GM18517 (cell line): ENCODE results near the gene KRT85.
"Not testable (repeated sequence)": the region's sequence is repeated elsewhere in the genome, so short reads cannot be mapped to it uniquely, and the experiment has no call there.

Experiments
- ATAC-seq: cut with Tn5 transposase; IDR thresholded peaks from one replicate; pipeline ENCODE4 v1.9.1; 2021; ENCODE audit warnings: mild to moderate bottlenecking, moderate library complexity; ENCODE audit not compliant: unreplicated experiment

Gene KRT85

GRCh38 chr12:52350786-52351185 is 16.5 kb downstream of the KRT85 start:
- no peak for ATAC-seq

DNA sequence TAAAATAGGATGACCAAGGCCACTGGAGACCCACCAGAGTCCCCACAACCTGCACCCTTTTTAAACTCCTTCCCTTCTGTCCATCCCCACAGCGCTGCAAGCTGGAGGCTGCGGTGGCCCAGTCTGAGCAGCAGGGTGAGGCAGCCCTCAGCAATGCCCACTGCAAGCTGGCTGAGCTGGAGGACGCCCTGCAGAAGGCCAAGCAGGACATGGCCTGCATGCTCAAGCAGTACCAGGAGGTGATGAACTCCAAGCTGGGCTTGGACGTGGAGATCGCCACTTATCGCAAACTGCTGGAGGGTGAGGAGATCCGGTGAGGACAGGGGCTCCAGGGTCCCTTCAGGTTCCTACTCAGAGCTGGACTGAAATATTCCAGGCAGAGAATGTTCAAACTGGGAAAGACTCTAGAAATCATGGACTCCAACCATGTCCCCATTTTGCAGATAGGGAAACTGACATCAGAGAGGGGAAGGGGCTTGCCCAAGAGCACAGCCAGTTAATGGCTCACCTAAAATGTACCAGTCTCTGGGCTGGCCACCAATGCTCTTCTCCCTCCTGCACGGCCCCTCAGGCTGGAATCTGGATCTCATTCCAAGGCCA is 17.2 kb downstream of the KRT85 start:
- ATAC-seq, result no peak

DNA sequence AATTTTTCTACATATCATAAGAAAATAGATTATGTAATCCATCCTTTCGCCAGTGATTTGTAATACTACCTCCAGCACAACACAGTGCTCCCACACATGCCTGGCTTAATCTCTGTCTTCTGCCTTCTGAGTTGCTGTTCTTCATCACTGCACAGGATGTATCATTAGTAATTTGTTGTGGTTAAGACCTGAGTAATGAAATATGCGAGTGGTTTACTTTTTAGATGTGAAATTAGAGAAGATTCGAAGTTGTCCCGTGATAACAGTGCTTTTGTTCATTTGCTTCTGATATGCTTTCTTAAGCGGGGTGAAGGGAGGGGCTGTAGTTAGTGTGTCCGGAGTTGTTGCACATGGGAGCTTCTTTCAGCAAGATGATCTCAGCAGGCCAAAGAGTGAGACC is 18.1 kb downstream of the KRT85 start:
- ATAC-seq, result no peak

DNA sequence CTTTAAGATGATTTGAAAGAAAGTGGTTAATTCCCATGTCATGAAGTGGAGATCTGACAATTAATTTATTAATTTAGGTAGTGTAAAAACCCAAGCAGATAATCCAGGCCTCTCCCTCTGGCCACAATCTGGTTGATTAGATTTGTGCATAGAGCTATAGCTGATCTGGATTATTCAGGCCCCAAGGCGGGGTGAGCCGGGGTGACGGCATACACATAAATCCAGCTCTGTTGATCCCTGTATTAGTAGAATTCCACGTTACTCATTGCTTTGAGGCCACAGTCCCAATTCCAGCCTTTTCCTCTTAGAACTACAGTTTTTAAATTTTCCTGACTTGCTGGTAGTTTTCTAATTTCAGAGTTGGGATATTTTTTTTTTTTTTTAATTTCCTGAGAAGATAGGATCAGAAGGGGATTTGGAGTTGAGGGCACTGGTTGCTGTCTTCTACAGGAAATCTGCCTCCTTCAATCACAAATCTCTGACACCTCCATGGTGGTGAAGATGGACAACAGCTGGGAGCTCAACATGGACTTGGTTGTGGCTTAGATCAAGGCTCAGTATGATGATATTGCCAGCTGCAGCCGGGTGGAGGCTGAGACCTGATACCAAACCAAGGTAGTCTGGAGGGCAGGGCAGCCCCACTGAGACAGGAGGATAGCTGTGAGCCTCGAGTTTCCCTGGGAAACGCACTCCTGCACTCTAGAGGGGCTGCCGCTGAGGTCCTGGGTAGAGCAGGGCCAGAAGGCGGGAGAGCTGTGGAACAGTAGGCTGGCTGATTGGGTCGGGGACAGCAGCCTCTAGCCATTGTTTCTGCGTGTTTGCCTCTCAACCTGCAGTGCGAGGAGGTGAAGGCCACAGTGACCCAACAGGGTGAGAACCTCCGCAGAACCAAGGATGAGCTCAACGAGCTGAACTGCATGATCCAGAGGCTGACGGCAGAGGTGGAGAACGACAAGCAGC is 19.4 kb downstream of the KRT85 start:
- no peak for ATAC-seq

DNA sequence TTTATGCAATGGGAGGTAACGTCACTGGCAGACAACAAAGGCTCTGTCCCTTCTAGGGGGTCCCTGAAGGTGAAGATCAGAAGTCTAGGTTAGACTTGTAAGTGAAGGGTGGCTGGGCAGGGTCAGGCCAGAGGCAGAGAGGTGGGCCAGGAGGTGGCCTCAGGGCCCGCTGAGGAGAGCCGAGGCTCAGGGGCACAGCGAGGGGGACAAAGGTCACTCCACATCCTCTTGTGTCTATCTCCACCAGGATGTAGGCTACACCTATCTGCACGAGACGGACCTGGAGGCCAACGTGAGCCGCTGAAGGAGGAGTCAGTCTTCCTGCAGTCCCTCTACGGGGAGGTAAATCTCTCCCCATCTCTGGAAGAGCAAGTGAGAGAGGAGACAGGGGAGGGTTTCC is 20.3 kb downstream of the KRT85 start:
- no peak for ATAC-seq

DNA sequence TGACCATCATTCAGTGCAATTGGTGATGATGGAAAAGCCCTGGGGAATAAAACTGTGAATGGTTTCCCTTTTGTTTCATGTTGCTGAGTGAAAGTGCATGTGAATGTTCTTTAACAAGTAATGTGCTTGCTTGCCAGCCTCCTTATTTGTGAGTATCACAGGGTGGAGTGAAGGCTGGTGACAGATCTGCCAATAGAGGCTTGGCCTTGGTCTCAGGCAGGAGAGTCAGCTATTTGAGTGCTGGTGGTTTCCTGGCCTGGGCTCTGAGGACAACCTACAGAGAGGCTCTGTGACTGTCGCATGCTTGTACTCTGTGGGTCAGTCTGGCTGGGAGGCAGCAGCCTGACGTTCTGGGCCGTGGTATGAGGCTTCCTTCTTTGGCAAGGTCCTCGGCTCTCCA is 20.7 kb downstream of the KRT85 start:
- no peak for ATAC-seq

DNA sequence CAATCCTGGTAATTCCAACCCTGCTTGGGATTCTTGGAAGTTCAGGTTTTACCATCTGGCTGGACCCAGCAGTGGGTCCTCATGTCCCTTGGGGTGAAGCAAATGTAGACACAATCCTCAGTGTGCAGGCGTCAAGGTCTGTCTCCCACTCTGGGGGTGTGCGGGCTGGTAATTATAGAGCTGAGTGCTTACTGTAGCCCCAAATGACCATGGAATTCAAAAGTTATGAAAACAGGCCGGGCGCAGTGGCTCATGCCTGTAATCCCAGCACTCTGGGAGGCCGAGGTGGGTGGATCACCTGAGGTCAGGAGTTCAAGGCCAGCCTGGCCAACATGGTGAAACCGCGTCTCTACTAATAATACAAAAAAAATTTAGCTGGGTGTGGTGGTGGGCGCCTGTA is 22.2 kb downstream of the KRT85 start:
- ATAC-seq, result not testable (repeated sequence)

DNA sequence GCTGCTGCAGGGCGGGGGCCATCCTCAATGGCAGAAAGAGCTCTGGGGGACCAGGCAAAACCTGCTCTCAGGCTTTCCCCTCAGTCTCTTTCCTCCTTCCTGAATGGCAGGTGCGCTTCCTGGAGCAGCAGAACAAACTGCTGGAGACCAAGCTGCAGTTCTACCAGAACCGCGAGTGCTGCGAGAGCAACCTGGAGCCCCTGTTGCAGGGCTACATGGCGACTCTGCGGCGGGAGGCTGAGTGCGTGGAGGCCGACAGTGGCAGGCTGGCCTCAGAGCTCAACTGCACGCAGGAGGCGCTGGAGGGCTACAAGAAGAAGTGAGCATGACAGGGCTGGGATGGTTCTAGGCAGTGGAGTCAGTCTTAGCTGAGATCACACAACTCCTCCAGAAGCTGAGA is 23.2 kb downstream of the KRT85 start:
- ATAC-seq, result no peak

- no peak for ATAC-seq
Measured at GRCh38 chr12:52343550-52343949, 23.7 kb downstream of the KRT85 start.

GRCh38 chr12:52342781-52343490 is 24.3 kb downstream of the KRT85 start:
- no peak for ATAC-seq

DNA sequence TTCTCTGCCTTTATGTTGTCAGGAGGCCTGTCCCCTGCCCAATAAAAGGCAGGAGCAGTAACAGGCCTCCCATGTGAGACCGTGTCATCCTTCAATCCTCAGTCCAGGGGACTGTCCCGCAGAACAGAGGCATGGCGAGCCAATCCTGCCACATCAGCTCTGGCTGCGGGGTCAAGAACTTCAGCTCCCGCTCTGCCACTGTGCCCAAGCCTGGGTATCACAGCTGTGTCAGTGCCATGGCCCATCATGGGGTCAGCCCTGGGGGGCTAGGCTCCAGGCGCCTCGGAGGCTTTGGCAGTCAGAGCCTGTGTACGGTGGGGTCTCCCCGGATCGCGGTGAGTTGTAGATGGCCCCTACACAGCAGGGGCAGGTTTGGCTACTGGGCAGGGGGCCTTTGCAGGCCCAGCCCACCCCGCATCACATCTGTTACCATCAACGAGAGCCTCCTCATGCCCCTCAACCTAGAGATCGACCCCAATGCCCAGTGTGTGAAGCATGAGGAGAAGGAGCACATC is 26.2 kb downstream of the KRT85 start:
- ATAC-seq, result no peak

DNA sequence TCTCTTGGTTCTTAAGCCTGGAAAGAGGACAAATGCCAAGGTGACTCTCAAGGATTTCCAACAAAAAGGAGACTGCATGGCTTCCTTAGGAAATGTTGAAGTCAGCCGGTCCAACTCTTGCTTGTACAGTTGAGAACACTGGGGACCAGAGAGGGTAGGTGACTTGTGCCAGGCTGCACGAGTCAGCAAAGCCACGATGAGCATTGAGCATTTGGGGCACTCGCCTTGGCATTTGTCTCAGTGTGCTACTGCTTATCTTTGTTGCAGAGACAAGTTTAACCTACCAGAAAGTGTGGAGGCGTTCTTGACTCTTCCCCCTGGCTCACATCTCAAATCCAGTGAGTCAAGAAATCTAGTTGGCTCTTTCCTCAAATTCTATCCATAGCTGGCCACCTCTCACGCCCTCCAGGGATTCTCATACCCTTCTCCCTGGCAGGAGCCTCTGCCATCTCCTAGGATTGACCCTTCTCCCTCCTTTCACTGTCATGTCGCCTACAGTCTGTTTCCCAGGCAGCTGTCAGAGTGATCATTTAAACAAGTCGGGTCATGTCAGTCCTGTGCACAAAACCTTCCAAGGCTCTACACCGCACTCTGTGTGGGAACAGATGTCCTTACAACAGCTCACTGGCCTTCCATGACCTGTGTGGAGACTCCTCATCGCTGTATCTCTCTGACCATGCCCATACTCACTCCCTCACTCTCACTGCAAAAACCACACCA is 28.9 kb downstream of the KRT85 start:
- no peak for ATAC-seq

DNA sequence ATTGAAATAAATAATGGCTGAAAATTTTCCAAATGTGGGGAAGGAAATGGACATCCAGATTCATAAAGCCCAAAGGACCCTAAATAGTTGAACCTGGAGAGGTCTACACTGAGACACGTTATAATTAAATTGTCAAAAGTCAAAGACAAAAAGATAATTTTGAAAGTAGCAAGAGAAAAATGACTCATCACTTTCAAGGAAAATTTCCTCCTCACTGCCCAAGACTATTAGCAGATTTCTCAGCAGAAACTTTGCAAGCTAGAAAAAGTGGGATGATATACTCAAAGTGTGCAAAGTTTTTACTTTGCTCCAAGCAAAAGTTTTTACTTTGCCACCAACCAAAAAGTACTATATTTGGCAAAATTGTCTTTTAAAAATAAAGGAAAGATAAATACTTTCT is 30.2 kb downstream of the KRT85 start:
- ATAC-seq, result no peak

DNA sequence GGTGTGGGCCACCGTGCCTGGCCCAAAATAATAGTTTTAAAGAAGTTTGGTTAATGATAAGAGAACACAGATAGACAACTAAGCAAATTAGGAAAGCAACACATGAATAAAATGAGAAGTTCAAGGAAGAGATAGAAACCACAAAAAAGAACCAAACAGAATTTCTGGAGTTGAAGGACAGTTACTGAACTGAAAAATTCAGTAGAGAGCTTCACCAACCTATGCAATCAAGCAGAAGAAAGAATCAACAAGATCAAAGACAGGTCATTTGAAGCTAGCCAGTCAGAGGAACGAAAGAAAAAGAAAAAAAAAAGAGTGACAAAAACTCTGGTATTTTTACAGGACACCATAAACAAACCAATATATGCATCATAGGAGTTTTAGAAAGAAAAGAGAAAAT is 30.6 kb downstream of the KRT85 start:
- no peak for ATAC-seq

GRCh38 chr12:52335598-52336262 is 31.6 kb downstream of the KRT85 start:
- ATAC-seq, result no peak

DNA sequence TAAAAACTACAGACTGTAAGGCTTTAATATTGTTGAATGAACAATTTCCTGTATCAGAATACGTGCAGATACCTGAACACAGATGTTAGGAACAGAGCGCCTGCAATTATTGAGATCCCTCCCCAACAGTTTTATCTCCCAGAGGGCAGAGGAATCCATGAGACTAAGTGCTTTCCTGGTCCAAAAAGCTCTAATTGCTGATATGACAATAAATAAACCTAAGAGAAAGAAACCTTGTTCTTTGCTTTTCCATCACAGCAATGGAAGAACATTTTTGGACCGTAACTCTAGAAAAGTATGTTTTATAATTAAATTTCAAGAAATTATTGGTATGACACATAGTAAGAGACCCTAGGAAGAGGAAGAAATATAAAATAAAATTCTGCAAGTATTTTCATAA is 33.1 kb downstream of the KRT85 start:
- no peak for ATAC-seq

- no peak for ATAC-seq
Measured at GRCh38 chr12:52333321-52333720, 34.0 kb downstream of the KRT85 start.

DNA sequence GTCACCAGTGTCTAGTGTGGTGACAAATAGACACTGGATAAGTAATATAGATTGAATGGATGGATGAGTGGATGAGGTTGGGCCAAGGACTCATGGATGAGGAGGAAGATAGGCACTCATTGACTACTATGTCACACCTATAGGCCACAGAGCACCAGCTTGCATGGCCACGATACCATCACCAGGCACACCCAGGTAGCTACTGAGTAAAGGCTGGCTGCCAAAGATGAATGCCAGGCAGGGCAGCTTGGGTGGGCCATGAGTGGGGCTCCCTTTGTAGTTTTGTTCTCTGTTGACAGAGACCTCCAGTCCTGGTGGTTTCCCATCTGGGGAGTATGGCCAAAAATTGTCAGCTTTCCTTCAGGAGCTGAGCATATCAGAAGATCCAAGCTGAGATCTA is 34.9 kb downstream of the KRT85 start:
- no peak for ATAC-seq

GRCh38 chr12:52331833-52332232 is 35.4 kb downstream of the KRT85 start:
- no peak for ATAC-seq

GRCh38 chr12:52331039-52331438 is 36.2 kb downstream of the KRT85 start:
- ATAC-seq, result no peak
